A172 (cell line): Measurements from ENCODE around the gene P2RY8. TPM values are rescaled to one million over a fixed set of nuclear protein-coding genes. Genes with fewer than 3 reads are reported as not detected.

Source experiments
- DNase-seq: peaks from one replicate; pipeline ENCODE4 v3.0.0-alpha.2; 2015; ENCODE audit warnings: low spot score
- total RNA-seq: library from RNA; depleted of rRNA; stranded (reverse); fragments of >200 nt; shearing (Covaris generic); gene quantifications from 2 replicates; pipeline ENCODE4 v1.2.3, GENCODE V29; 2014; rRNA removed

The P2RY8 gene
- total RNA-seq, 1 experiment from 2014 or later, result not detected

- no peak for DNase-seq
Observed at GRCh38 chrX:1419545-1420355, 117.2 kb downstream of the P2RY8 start.

GRCh38 chrX:1418901-1419544 is 118.0 kb downstream of the P2RY8 start:
- no peak for DNase-seq

- no peak for DNase-seq
Observed at GRCh38 chrX:1417921-1418771, 118.8 kb downstream of the P2RY8 start.

- DNase-seq, result no peak
Observed at GRCh38 chrX:1416965-1417760, 119.8 kb downstream of the P2RY8 start.

GRCh38 chrX:1416327-1416784 is 120.6 kb downstream of the P2RY8 start:
- DNase-seq, result no peak

Other genes with a start within 250 kb of the P2RY8 start
- gene IL3RA, start 200.4 kb downstream of the P2RY8 start, total RNA-seq, result not detected in 2 replicates
- 121 and 163 TPM in 2 replicates for gene SLC25A6, start 145.1 kb downstream of the P2RY8 start, total RNA-seq
- 3.3 and 4.2 TPM in 2 replicates for gene ASMTL, start 84.3 kb downstream of the P2RY8 start, total RNA-seq
- gene AKAP17A, start 54.4 kb upstream of the P2RY8 start, total RNA-seq, result 31.6 and 42.9 TPM in 2 replicates
- not detected in 2 replicates for gene ASMT, start 77.9 kb upstream of the P2RY8 start, total RNA-seq